Left colon (tissue), 2 donors: Measurements from ENCODE around the gene FUT8. TPM values are rescaled to one million over a fixed set of nuclear protein-coding genes. Genes with fewer than 3 reads are reported as not detected.
A peak's percentile ranks its signal among the peaks of the same experiment; 100 is the strongest.

ENCODE experiments used
- ATAC-seq: fragments of 200-7000 bp; cut with Tn5 transposase; one replicate; pipeline ENCODE4 v1.9.1; 2020; ENCODE audit warnings: mild to moderate bottlenecking, moderate library complexity
- DNase-seq, 2 donors: peaks; one replicate each; pipeline ENCODE4 v3.0.0-alpha.2; 2020
- intact Hi-C, 2 donors: fragments of 100-400 bp; cut with DNase I in 1 of 2; cut with micrococcal nuclease in 1 of 2; formaldehyde crosslinking; loops; one replicate each; pipeline versions ENCODE4 v1.11.2 to v1.14.0; 2022; cut with DNase I, micrococcal nuclease
- long read RNA-seq: library from polyadenylated mRNA; unstranded; transcript quantifications from one replicate; pipeline ENCODE4 v2.0.0, GENCODE V29; 2021
- total RNA-seq, 2 donors: library from RNA; stranded (reverse); fragmentation: NEBNext Ultra II Directional; extraction: Animal tissue kit (Norgen Biotek cat#: 25700); gene quantifications; one replicate each; pipeline ENCODE4 v1.2.1, GENCODE V29; 2021
- donor health status: DM: no; HTN: no; CAD: no.
- donor health status: DM: yes; HTN: yes; CAD: no.

Gene FUT8
- total RNA-seq, result 10 to 100 TPM; 22.3 to 27.8 TPM
- long read RNA-seq, full-length matches to known transcripts, result 5 of 9 reads
- long read RNA-seq, partial matches to known transcripts, result 2 of 9 reads
- long read RNA-seq, other reads (novel, unspliced or antisense), result 2 of 9 reads

DNA sequence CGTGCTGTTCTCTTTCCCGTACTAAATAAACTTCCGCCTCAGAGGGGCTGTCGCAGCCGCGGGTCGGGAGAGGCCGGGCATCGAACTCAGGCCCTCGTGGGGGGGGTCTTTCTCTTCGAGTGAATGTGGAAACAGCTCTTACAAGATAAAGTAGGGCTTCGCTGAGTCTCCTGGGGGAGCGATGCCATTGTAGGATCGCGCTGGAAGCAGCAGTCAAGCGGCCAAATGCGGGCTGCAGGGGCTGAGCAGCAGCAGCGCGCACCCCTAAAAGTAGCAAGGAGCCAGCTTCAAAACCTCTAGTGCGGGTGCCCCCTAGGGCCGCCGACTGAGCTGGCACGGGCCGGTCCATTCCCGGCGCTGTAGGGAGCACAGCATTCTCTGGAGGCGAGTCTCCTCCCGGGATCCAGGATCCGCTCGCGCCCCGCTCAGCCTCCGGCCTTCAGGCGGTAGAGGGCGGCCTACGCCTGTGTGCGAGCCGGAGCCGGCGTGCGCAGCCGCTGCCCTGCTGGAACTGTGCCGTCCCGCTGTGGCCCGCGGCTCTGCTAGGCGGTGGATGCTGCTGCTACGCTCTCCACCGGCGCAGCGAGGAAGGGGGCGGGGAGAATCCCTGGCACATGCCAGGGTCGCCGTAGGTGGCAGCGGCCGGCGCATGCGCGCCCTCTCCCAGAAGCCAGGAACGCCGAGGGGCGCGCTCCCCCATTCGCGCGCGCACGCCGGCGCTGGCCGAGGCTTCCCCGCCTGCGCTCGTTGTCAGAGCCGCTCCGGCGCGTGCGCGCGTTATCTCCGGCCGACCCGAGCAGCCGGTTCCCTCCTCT lies at the start of gene FUT8:
Gene FUT8, plus strand, starts transcription at position 699 of the 815 bp plus-strand sequence. CDS start 148,834 bp downstream, outside the sequence.
- intact Hi-C loops, result loop anchor here (5.0 to 10.0 kb wide), 2 partner anchors 410 to 413 kb away; no protein-coding TSS in a partner anchor
- DNase-seq (peak; percentile 96 to 97), ATAC-seq (peak; percentile 83)

DNA sequence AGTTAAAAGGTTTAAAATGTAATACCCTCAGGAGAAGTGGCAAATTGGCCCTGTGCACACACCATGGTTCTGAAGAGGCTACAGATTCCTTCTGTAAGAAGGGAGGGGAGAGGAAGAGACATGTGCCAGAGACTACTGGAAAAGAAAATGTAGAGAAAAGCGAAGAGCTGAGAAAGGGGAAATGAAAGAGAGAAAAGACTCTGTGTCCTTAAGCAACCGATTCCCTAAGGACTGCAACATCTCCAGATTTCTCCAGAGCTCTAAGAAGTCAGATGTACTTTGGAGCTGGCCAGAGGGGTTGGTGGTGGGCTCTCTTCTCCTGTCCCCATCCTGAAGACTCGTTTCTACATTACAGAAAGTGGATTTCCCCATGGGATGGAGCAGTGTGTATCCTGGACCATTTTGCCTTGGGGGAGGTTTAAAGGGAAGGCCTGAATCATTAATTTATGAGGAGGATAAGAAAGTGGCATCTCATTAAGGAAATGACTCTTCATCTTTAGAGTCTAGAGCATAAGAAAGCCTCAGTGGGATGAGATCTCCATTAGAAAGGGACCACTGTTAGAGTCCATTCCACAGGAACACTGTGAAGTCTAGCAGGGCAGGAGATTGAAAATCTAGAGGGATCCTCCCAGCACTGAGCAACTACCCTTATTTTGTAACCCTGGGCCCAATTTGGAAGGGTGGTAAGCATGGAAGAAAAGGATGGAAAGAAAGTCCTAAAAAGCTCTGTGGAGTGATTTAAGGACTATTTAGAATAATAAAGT lies 45.5 kb upstream of the FUT8 start:
- DNase-seq, result no peak
- intact Hi-C loops, result no loop called here
- no peak for ATAC-seq

- intact Hi-C loops, result no loop called here
- no peak for ATAC-seq
Measured at GRCh38 chr14:65369560-65369959, 43.0 kb upstream of the FUT8 start.

GRCh38 chr14:65370801-65371248 lies 41.7 kb upstream of the FUT8 start:
- intact Hi-C loops, result no loop called here
- DNase-seq (no peak), ATAC-seq (no peak)

More at GRCh38 chr14:65369560-65369959, 43.0 kb upstream of the FUT8 start:
- no peak for DNase-seq

DNA sequence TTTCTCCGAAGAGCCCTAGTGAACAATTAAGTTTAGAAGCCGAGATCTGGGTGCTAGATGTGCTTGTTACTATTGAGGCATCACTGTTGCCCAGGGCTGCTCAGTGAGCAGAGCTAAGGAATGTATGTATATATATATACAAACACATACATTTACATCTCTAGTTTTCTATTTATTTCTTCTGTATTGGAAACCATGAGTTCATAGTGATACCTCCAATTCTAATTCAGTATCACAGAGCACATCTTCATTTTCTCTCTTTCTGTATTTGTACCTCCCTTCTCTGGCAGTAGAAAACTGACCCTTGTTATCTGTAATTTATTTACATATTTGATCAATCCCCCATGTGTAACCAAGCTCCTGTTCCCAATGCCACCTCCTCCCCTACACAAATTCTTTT lies 40.7 kb upstream of the FUT8 start:
- intact Hi-C loops, result no loop called here
- no peak for ATAC-seq
- DNase-seq, result no peak

GRCh38 chr14:65373016-65373670 lies 39.4 kb upstream of the FUT8 start:
- DNase-seq, result no peak
- intact Hi-C loops, result no loop called here
- peak; percentile 69 for ATAC-seq

- DNase-seq, result no peak
- intact Hi-C loops, result no loop called here
- ATAC-seq, result peak; percentile 42
Measured at GRCh38 chr14:65373671-65374039, 38.9 kb upstream of the FUT8 start.

DNA sequence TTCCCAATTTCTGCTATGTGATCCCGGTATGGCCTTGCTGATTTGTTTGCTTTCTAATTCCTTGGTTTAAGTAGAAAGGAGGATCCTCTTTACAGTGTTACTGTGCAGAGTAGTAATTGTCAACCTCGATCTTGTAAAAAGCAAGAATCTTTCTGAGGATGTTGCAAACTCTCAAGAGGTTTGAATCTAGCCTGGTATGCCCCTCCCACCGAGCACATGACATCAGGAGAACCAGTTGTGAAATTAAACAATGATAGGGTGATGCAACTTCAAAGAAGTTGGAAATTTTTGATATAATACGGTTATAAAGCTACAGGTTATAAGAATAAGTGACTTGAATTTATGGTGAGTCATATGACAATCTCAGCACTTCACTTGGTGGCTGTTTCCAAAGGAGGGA lies 35.0 kb upstream of the FUT8 start:
- DNase-seq, result no peak
- intact Hi-C loops, result no loop called here
- ATAC-seq, result no peak

GRCh38 chr14:65382586-65382985 lies 29.9 kb upstream of the FUT8 start:
- intact Hi-C loops, result no loop called here
- ATAC-seq (no peak), DNase-seq (no peak)

GRCh38 chr14:65387171-65387570 lies 25.4 kb upstream of the FUT8 start:
- no peak for DNase-seq
- intact Hi-C loops, result no loop called here
- ATAC-seq, result no peak

DNA sequence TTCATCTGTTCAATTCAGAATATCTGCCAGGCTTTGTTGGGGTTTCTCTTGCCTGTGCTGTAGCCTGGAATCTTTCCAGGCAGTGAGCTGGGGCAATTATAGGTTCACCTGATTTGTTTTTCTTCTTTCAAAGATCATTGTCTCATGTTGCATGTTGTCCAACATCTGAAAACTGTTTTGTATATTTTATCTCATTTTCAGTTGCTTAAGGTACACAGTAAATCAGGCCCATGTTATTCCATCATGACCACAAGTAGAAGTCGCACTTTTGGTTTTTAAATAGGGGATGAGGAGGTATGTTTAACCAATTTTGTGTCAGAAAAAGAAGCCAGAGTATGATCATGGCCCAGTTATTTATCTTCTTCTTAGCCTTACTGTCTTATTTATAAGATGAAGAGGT lies 24.9 kb upstream of the FUT8 start:
- intact Hi-C loops, result no loop called here
- ATAC-seq, result no peak
- DNase-seq, result no peak

DNA sequence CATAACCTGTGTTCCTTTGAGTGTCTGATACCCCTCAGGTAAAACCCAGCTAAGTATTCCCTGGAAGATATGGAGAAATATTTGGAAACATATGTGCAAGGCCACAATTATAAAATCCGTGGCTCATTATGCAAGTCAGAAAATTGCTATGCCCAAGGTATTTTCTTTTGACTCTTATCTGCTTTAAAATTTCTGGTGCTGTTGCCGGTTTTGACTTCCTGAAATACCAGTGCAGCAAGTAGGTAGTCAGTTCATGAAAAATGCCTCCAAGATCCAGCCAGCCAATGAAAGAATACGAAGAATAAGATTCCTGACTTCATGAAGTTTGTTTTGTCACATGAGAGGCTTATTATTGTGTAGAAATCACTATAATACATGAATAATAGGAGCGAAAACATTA lies 20.2 kb upstream of the FUT8 start:
- DNase-seq, result no peak
- intact Hi-C loops, result no loop called here
- ATAC-seq, result no peak

DNA sequence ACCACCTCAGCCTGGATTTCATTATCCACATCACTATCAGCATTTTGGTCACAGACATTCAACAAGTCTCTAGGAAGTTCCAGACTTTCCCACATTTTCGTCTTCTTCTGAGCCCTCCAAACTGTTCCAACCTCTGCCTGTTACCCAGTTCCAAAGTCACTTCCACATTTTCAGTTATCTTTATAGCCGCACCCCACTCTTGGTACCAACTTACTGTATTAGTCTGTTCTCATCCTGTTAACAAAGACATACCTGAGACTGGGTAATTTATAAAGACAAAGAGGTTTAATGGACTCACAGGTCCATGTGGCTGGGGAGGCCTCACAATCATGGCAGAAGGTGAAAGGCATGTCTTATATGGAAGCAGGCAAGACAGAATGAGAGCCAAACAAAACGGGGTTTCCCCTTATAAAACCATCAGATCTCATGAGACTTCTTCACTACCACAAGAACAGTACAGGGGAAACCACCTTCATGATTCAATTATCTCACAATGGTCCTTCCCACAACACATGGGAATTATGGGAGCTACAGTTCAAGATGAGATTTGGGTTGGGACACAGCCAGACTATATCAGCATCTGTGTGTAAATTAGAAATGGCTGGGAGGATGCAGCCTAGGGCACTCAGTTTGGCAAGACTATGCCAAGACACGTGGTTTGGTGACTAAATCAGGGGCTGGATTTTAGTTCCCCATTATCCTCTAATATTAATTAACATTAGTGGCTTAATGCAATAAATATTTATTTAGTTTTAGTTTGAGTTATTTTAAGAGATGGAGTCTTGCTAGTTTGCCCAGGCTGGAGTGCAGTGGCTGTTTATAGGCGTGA lies 16.2 kb upstream of the FUT8 start:
- DNase-seq, result no peak
- intact Hi-C loops, result no loop called here
- ATAC-seq, result no peak

- DNase-seq, result no peak
- no peak for ATAC-seq
- intact Hi-C loops, result loop anchor here in 1 of 2 donors (10.0 kb wide), 1 partner anchor 238 kb away; no protein-coding TSS in a partner anchor
Measured at GRCh38 chr14:65403231-65403630, 9.3 kb upstream of the FUT8 start.

DNA sequence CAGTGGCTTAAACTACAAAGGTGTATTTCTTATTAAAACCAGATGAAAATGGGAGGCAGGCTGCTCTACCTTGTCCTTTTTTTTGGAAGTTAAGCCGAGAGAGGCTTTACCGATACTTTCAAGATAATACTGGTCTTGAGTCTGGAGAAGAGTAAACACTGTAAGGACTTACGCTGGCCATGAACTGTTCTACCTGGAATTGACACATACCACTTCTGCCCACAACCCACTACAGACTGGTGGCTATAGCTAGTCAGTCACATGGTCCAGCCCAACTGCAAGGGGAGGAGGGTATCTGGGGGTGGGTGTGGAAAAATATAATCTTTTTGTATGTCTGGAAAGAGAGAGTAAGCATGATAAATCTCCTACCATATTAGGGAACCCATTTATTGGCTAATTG lies 4.4 kb upstream of the FUT8 start:
- ATAC-seq (no peak), DNase-seq (no peak)
- intact Hi-C loops, result loop anchor here in 1 of 2 donors (10.0 kb wide), 1 partner anchor 243 kb away; no protein-coding TSS in a partner anchor

DNA sequence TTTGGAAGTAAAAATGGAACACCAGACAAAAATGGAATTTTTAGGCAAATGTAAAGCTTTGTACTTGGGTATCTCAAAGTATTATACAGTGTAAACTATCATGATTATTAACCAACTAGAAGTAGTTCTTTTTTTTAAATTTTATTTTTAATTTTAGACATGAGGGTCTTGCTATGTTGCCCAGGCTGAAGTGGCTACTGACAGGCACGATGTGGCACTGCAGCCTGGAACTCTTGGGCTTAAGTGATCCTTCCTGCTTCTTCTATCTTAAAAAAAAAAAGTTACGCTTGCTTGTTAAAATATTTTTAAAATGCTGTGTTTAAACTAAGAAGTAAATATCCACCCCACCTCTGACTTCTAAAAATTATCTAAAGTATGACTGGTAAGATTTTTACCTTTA lies 1.9 kb upstream of the FUT8 start:
- no peak for ATAC-seq
- DNase-seq, result no peak
- intact Hi-C loops, result loop anchor here (5.0 to 10.0 kb wide), 2 partner anchors 412 to 414 kb away; no protein-coding TSS in a partner anchor

- peak; percentile 81 for ATAC-seq
- intact Hi-C loops, result loop anchor here (5.0 to 10.0 kb wide), 2 partner anchors 411 to 413 kb away; no protein-coding TSS in a partner anchor
Measured at GRCh38 chr14:65411656-65412031, 886 bp upstream of the FUT8 start.

More at GRCh38 chr14:65411656-65412031, 886 bp upstream of the FUT8 start:
- DNase-seq, result peak; percentile 93 to 94
